H1 (cell line): Measurements from ENCODE around the gene MAPK8IP3. TPM values are rescaled to one million over a fixed set of nuclear protein-coding genes. Genes with fewer than 3 reads are reported as not detected.

Experiments used
- polyA plus RNA-seq, 7 experiments: library from polyadenylated mRNA; depleted of rRNA in 3 of 7; stranded (reverse) in 5 of 7; unstranded in 2 of 7; fragments of >200 nt in 5 of 7; fragments of 200-250 nt in 2 of 7; gene quantifications; 1 replicate in 5 of 7; 2 replicates in 1 of 7; 4 replicates in 1 of 7; pipeline versions ENCODE4 v1.2.1 to v1.2.3, GENCODE V29; 2011 to 2013; ENCODE audit warnings: missing spikeins in 2 of 7, mixed read lengths in 2 of 7
- total RNA-seq: library from RNA; stranded (reverse); fragmentation: NEBNext Ultra II Directional; extraction: Animal tissue kit (Norgen Biotek cat#: 25700); gene quantifications from 2 replicates; pipeline ENCODE4 v1.2.1, GENCODE V29; 2021
- TF ChIP-seq, protein P1 (sequence below): IDR thresholded peaks from 2 replicates; pipeline ENCODE4 v1.6.1; 2011; ENCODE audit warnings: low read depth, mild to moderate bottlenecking, low read length; ENCODE audit not compliant: insufficient read depth

MAPK8IP3 gene
- total and polyA plus RNA-seq, 2 of the 8 experiments (the other 6 are each of a cell fraction or from before 2014, with no cell fraction given), result 16.9 to 43.4 TPM

DNA sequence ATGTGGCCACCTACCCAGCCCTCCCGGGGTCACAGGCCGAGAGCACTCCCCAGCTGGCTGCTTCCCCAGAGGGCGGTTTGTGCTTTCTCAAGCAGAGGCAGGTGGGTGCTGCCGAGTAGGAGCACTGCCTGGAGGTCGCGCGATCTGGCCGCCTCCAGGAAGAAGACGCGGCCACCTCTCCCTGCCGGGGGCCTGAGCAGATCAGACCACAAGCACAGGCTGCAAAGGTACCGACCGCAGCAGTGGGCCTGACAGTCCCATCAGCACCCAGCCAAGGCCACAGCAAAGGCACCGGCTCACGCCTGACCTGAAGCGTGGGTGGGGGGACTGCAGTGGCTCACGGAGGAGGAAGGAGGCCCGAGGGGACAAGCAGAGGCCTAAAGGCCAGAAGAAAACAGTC, 102.7 kb downstream of the MAPK8IP3 start (continued):
- TF ChIP-seq, protein P1, sequence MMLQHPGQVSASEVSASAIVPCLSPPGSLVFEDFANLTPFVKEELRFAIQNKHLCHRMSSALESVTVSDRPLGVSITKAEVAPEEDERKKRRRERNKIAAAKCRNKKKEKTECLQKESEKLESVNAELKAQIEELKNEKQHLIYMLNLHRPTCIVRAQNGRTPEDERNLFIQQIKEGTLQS, result no peak
- TF ChIP-seq, all 59 proteins: peak for 0
